Measurements from ENCODE around the gene HOXC13.

The HOXC13 gene

DNA sequence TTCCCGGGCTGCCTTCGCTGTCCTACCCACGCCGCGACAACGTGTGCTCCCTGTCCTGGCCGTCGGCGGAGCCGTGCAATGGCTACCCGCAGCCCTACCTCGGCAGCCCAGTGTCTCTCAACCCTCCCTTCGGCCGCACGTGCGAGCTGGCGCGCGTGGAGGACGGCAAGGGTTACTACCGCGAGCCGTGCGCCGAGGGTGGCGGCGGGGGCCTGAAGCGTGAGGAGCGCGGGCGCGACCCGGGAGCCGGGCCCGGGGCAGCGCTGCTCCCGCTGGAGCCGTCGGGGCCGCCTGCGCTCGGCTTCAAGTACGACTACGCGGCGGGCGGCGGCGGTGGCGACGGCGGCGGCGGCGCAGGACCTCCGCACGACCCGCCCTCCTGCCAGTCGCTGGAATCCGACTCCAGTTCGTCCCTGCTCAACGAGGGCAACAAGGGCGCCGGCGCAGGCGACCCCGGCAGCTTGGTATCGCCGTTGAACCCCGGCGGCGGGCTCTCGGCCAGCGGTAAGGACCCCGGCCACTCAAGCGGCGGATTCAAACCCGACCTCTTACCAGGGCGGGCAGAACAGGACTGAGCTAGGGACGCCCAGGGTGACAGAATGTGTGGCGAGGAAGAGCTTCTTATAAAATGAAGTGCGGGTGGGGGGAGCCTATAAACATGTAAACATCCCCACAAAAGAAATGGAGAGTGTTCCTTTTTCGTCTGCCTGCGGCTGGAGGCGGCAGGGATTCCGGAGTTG, 16.6 kb downstream of the HOXC13 start:
- no peak for DNase-seq

DNA sequence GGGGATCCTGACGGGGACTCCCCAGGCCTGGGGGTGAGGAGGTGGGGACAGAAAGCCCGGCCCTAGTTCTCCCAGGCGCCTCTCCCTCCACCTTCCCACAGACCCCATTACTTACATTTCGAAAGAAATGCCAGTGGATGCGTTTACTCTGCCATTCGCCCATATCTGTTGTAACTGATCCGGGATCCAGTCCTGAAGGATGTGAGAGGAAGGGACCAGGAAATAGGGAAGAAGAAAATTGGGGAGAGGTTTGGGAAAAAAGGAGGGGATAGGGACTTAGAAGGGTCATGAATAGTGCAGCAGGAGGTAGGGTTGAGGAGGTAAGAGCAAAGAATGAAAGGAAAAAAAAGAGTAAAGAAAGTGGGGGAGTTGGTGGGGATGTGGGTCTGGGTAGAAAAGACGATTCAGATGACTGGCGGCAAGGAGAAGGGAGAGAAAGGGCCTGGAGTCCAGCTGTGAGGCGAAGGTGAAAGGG, 17.2 kb downstream of the HOXC13 start:
- no peak for DNase-seq

DNA sequence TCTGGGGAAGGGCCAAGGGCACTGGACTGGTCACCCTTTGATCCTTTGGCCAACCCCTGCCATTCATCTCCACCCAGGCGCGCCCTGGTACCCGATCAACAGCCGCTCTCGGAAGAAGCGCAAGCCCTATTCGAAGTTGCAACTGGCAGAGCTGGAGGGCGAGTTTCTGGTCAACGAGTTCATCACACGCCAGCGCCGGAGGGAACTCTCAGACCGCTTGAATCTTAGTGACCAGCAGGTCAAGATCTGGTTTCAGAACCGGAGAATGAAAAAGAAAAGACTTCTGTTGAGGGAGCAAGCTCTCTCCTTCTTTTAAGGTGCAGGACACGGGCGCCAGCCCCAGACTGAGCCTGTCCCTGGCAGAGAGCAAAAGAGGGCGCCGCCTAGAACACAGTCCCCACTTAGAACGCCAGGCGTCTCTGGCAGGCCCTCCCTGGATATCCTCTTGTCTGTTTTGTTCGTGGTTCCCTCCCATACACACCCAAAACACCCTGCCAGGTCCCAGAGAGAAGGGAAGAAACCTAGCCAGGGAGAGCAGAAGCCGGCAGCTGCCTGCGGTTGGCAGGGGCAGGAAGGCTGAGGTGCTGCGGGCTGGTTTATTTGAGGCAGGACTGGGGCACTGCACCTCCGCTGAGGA, 17.7 kb downstream of the HOXC13 start:
- DNase-seq, result no peak

DNA sequence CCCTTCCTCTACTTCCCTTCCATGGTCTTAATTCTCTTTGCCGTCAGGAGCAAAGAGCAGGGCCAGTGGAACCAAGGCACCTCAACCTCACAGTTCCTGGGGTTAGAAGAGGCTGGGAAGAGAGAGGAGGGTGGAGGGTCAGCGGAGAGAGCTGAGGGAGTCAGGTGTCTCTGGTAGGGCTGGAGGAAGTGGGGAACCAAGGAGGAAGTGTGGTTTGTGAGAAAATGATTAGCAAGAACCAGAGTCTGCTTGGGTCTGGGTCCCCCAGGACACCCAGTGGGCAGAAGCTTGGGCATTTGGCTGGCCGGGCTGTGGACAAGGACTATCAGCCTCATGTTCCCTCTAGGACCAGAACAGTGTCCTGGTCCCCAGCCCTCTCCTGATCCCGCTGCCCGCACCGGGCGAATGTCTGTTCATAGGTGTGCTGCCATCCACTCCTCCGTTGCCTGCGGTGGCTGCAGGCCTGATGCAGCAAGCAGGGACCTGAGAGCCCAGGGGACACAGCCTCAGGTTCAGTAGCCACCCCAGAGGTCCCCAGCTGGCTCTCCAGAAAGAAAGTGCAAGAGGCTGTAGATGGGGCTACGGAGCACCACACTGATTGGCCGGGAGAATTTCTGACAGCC, 18.4 kb downstream of the HOXC13 start:
- DNase-seq, result no peak

DNA sequence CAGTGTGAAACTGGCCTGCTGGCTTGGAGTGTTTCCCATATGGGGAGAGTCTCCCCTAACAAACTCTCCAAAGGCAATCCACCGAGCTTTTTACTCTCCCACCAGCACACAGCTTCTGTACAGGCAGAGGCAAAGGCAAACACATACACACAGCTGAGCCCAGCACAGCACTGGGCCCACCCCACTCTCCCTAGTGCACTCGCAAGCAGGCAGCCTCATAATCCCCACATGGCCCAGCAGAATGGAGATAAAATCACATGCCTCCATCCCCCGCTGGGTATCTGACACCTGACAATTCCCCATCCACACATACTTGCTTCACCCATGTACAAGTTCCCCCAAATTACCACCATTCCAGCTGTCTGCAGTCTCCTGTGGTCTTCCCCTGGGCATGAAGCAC, 19.5 kb downstream of the HOXC13 start:
- no peak for DNase-seq

DNA sequence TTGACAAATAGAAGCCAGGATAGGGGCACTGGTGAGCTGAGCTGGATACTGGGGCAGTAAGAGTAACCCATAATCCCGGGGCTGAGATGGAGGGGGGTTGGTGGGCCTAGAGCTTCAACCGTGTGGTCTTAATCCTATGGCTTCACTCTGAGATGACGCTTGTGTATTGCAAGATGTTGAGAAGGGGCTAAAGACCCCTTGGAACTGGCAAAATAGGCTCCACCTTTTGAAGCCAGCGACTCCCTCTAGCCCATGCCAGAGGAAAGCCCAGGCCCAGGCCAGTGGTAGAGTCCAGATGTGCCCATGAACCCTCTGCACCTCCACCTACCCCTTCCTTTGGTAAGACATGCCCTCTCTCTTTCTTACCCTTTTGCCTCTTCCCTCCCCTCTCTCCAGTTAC, 20.7 kb downstream of the HOXC13 start:
- DNase-seq, result no peak

DNA sequence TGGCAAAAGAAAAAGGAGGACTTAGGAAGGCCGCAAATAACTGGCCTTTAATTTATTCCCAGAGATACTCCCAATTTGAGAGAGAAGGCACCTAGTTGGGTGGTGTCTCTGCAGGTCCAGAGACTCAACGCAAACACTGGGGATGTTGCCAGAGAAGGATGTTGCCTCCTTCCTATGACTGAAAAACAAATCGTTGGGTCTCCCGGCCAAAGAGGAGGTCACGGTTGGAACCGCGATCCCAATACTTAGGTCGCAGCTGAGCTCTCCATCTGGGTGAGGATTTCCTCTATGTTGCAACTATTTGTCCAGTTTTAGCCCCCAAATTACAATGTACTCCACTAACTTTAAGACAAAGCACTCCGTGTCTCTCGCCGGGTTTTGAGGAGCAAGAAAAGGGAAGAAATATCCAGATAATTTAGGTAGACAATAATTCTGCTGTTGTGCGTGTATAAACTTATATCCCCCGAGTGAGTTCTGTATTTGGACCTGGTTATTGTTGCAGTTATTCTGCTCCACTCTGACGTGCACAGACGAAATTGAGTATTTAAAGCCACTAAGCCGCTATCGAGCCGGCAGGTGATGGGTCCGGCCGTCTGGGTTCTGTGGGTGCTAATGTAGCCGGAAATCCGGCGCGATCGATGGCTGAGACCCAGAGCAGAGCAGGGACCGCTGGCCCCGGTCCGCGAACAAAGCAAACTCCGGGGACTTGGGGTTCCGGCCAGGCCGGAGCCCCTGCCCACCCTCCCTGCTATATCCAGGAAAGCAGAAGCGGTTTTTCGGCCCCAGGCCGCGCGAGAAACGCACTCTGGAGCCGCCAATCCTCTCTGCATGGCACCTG, 21.8 kb downstream of the HOXC13 start:
- DNase-seq, result no peak

DNA sequence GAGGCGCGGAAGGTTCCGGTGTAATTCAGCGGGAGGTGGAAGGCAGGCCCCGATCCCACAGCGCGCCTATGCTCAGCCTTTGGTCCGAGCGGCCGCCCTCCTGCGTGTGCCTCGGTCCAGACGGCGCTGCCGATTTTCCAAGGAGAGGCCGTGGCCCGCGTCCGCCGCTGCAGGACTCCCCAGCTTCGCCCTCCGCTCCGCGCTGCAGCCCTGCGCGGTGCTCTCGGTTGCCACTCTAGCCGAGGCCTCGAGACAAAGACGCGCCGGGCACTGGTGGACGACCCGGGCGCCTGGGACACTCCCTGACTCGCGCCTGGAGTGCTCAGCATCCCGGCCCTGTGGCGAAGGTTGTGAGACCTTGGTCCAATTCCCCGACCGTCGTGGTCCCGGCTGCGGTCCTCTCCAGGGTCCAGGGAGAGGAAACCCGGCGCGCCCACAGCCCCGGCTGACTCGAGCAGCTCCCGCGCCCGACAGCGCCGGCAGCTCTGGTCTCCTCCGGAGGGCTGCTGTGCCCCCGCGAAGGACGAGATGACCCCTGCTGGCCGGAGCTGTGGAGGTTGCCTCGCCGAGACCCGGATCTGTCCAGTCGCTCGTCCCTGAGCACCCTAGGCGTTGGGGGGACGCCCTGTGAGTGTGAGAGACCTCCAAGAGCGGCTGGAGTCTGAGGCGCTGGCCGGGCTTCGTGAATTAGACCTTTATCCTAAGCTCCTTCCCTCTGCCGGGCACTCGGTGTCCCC, 22.6 kb downstream of the HOXC13 start:
- DNase-seq, result no peak

DNA sequence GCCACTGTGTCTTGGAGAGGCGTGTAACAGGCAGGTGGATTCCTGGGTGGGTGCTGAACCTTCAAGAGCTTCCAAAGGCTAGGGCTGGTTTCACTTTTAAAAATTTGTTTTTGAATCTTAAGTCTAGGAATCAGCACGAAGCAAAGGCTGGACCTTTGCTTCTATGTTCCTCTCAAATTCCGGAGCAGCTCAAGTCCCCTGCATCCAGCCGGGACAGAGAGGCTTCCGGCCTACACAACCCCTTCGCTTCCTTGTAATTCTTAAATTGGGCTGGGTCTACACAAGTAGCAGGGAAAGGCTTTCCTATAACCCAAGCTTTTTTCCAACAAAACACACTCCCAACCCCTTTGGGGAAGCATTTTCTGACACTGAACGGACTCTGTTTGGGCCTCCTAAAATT, 24.4 kb downstream of the HOXC13 start:
- no peak for DNase-seq

DNA sequence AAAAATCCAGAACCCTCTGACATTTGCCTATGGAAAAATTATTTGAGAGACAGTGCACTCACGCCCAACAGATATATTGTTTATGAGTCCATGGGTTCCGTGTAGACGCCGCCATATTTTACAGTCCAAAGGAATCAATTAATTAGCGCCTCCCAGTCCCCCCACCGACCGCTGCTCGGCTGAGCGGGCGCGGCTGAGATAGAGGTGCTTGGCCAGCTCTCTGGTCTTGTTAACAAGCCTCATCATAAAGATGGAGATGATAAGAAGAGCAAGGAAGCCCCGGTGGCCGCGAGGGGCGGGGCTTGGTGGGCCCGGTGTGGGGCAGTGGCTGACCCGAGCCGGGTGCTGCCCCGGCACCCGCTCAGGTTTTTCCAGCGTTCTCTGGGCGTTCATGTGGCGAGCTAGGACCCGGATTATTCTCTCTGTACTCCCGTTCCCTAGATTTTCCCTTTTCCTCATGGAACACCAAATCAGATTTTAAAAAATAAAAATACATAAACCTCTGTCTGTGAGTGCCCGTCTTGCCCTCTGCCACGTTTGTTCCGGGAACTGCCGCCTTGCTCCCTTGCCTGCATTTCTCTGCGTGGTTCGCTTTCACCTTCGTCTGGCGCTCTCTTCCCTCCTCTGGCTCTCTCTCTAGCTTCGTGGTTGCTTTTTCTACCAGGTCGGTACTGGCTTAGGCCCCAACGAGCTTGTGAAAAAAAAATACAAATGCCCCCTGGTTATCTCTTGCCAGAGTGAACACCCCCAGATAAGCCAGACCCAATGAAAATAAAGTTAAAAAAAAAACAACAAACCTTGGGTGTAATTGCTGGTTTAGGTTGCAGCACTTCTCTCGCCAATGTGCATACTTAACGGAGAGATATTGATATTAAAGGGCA, 25.0 kb downstream of the HOXC13 start:
- no peak for DNase-seq

DNA sequence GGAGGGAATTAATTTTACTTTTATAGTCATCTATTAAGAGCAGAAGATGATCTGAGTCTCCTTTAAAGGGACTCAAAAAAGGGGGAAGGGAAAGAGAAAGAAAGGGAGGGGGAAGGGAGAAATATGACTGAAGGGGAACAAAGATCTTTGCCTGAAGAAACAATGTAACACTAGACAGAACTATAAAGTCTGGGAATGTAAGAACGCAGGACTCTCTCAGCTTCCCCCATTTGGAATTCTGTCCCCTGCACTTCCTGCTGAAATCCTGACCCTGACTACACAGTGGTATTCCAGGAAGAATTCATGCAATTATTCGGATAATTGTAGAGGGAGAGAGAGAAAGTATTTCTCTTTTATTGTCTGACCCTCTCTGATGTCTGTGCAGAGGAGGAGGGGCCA, 25.7 kb downstream of the HOXC13 start:
- no peak for DNase-seq

DNA sequence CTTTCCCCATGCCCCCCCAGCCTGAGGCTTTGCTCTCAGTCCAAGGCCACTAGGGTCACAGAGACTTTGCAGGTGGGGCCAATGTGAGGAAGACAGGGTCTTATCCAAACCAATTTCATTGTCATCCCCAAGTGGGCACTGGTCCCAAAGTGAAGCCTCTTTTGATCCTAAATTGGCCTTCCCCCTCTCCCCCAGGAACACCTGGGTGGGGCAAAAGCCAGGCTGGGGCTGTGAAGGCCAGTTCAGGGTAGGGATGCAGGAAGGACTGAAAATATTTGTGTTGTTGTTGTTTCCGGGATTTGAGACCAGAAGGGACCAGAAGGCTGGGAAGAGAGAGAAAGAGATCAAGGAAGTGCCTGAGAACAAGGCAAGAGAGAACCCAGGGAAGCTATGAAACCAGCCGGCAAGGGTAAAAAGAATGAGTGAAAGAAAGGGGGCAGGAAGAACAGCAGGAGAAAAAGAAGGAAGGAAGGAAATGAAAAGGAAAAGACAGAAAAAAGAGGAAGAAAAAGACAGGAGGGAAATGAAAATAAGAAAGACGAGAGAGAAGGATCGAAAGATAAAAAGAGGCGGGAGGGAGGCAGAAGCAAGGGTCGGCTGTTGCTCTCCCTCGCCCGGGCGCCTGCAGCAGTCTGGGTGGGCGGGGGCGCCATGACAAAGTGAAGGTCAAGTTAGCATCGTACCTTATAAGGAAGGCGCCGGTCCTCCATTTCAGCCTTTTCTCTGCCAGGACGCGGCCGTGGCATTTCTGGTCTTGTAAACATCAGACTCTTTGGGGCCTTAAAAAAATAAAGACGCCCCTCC, 26.9 kb downstream of the HOXC13 start:
- DNase-seq, result no peak

DNA sequence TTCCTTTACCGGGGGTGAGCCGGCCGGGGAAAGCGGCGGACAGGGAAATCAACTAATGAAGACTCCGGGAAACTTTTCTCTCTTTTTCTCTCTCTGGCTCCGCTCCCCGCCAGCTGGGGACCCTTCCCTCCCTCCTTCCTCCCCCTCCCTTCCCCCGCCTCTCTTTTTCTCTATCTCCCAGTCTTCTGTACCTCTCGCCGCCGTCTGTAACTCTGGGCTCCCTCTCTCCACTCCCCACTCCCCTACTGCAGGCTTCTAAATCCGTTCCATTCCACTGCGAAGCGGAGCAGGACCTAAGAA, 27.4 kb downstream of the HOXC13 start:
- DNase-seq, result no peak

DNA sequence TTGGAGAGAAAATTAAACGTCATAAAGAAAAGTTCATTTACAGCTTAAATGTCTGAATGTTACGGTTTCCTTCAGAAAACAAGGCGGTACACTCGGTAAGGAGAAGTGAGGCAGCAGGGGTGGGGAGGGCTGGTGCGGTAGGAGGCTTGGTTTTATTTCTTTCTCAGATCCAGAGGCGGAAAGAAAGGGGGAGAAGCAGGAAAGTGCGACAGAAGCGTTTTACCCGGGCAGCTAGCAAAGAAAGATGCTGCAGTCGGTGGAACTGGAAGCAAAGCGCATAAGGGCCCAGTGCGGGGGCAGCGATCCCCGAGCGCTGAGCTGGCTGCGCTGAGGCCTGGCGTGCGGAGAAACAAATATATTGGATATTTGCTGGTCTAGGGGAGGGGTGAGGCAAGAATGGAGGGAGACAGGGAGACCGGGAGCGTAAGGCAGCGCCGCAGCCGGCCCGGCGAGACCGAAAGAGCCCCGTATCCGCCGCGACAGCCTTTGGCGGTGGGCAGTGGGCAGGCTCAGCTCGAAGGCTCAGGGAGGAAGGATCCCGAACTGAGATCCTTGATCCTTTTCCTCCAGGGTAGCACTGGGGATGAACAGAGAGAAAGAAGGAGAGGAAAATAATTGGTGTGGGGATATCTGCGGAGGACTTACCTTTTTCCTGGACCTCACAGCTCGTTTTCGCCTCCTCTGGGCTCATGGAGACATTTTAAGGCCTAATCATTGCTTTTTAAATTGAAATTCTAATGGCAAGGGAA, 27.9 kb downstream of the HOXC13 start:
- no peak for DNase-seq

DNA sequence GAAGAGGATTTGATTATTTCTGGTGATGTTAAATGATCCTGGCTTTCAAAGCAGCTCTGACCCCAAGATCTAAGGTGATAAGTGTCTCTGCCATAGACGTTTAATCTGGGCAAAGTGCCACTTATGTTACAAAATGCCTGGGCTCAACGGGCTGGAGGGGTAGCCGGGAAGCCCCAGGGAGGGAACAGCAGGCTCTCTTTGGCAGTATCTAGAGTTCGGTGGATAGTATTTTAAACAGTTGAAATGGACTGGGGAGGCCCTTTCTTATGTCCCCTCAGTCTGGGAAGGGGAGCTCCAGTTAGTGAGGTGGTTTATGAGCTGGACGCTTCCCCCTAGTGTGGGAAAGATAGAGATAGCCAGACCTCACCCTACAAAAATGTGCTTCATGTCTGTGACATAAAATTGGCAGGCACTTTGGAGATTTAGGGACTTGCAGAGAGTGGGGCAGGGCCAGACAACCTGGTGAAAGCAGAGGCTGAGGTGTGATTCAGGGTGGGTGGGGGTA, 28.8 kb downstream of the HOXC13 start:
- DNase-seq, result no peak

DNA sequence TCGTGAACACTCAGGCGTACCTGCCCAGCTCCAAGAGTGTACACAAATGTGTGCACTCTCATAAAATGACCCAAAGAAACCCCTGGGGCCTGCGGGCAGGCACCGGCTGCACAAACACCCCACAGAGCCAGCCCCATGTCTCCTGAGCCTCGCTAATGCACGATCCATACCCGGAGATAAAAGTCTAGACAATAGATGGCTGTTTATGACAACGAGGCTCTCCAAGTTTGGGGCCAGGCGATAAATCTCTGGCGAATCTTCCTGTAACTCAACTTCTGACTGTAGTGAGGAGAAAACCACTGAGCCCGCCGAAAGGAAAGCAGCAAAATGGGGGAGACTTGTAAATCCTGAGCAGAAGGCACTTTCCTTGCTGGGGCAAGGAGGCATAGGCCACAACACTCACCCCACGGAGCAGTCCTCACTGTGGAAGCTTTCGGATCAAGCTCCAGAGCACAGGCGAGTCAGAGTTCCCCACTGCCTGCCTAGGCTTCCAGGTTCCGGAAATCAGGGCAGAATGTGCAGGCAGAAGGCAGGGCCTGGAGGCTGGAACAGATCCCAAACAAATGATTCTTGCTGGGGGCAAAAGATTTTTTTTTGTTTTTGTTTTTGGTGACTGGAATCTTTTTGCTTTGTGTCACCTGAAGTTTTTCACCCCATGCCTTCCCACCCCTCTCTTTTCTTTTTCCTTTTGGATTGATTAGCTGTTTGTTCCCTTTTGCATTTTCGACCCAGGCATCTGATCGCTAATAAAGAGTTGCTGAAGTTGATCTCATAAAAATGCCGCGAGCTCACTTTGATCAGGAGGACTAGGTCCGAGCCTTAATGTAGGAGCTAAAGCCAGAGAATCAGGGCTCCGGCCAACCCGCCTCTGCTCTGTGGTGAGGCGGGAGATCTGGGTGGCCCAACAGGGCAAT, 29.8 kb downstream of the HOXC13 start:
- DNase-seq, result no peak

DNA sequence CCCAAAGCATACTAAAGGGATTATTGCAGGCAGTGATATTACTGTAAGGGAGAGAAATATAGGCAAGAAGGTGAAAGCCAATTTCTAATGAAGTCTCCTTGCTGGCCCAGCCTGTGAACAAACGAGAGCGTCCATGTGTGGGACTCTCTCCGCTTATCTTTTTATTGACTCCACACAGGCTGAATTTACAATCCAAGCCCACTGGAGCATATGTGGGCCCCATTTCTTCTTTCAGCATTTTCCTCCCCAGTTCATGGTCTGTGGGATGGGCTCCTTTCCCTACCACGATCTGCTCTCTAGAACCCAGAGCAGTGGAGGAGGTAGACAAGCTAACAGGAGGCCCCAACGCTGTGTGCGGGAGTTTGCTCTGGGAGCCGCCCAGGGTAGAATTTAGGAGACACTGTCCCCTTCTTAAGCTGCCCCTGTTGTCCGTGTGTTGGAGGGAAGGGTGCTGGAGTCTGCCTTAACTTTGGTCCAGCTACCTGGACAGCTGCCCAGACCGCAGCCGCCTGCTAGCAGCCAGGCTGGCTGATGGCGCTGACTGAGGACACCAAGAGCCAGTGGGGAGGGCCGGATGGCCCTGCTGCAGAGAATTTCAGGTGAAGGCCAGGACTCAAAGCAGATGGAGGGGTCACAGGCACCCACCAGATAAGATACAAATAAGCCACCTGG, 31.1 kb downstream of the HOXC13 start:
- DNase-seq, result no peak

DNA sequence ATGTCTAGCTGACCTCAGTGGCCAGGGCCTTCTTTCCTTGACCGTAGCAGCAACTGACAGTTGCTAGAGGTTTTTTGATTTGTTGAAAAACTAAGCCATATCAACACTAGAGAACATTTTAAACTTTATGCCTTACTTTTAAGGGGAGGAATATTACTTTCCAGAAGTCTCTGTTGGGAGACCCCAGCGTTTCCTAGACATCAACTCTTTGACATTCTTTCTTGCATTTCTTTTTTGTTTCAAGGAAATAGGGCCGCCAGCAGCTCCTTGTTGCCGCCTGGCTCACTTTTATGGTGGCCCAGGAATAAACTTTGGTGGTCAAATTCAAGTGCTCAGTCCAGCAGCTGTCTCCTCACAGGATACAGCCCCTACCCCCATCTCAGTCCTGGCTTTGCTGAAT, 31.8 kb downstream of the HOXC13 start:
- no peak for DNase-seq
